ENCODE results near the gene ARPC2. TPM values are rescaled to one million over a fixed set of nuclear protein-coding genes. Genes with fewer than 3 reads are reported as not detected.

ARPC2 gene
- total RNA-seq, 2 experiments from 2014 or later = 448 to 452 TPM

DNA sequence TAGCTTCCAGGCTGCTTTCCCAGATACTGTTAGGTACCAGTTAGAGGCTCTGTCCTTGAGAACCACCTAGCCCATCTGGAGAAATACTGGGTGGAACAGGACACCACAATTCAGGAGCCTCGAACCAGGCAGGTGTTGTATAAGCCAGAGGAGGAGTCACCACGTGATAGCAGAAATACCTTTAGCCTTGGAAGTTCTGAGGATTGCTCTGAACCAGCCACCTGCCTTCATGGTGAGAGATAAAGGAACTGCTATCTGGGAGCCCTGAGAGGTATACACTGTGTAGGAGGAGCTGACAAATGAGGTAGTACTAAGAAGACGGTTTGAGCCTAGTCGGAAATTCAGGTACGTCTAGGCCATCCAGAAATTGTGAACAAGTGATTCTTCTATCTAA is 36.2 kb downstream of the ARPC2 start:
- H3K27me3 Mint-ChIP-seq = no peaks in the 10 kb centered on the region
- Histone ChIP-seq H3K36me3 (ENCODE audit: insufficient read depth, low read length) (peaks cover 78% of the 10 kb centered on the region), H3K9me3 (ENCODE audit: control insufficient read depth in 1 of 2, insufficient read depth in 1 of 2, low read length in 2 of 2) (no peaks in the 10 kb centered on the region), H3K27me3 (ENCODE audit: control insufficient read depth in 1 of 2, insufficient read depth in 2 of 2, low read length in 2 of 2) (no peaks in the 10 kb centered on the region), H3K4me1 (ENCODE audit: insufficient read depth, low read length) (peaks cover 13% of the 10 kb centered on the region), H3K27ac (ENCODE audit: low read depth in 1 of 2, low read length in 2 of 2) (no peak overlapping the region), H3K4me3 (ENCODE audit: low read length) (no peak overlapping the region)
- intact Hi-C loops (cut with DNase I, micrococcal nuclease) = no loop called here
- peaks cover 19% of the 10 kb centered on the region for H3K4me1 Mint-ChIP-seq (ENCODE audit: low read depth)
- ChIA-PET CTCF (no interaction called here), POLR2A (interaction anchor here (0.5 kb wide), 1 partner anchor 24 kb away, joined by 5 read pairs; no protein-coding TSS in a partner anchor)
- DNase-seq (no peak), ATAC-seq (ENCODE audit: poor library complexity) (no peak)
- TF ChIP-seq CTCF (IDR thresholded peaks at IDR 0.05) = no peak
- no peaks in the 10 kb centered on the region for H3K9me3 Mint-ChIP-seq
- no peak overlapping the region for H3K27ac Mint-ChIP-seq
- peaks cover 92% of the 10 kb centered on the region for H3K36me3 Mint-ChIP-seq (ENCODE audit: low read depth)
- H3K4me3 Mint-ChIP-seq = no peak overlapping the region

- CTCF ChIA-PET = no interaction called here
- H3K36me3 Mint-ChIP-seq (ENCODE audit: low read depth) = peaks cover 70% of the 10 kb centered on the region
These were observed 38.5 kb downstream of the ARPC2 start for GRCh38 chr2:218255446-218255845.

GRCh38 chr2:218256612-218257350 is 39.8 kb downstream of the ARPC2 start:
- ChIA-PET CTCF (interaction anchor here (0.6 to 1.4 kb wide), 13 partner anchors 9 to 71 kb away, joined by 3 to 8 read pairs (median 4); partner anchors contain the start of genes AAMP and PNKD), POLR2A (interaction anchor here (0.7 to 1.5 kb wide), 4 partner anchors 13 to 47 kb away, joined by 3 to 11 read pairs (median 4); partner anchors contain the start of genes AAMP and PNKD)
- H3K9me3 ChIP-seq (ENCODE audit: control insufficient read depth in 1 of 2, insufficient read depth in 1 of 2, low read length in 2 of 2) = no peaks in the 10 kb centered on the region
- Mint-ChIP-seq H3K27ac (peak overlapping the region; percentile 91), H3K36me3 (ENCODE audit: low read depth) (peaks cover 57% of the 10 kb centered on the region), H3K4me1 (ENCODE audit: low read depth) (peaks cover 22% of the 10 kb centered on the region), H3K4me3 (no peak overlapping the region), H3K27me3 (no peaks in the 10 kb centered on the region), H3K9me3 (no peaks in the 10 kb centered on the region)
- TF ChIP-seq CTCF (IDR thresholded peaks at IDR 0.05) = no peak
- H3K4me1 ChIP-seq (ENCODE audit: insufficient read depth, low read length) = peaks cover 22% of the 10 kb centered on the region
- intact Hi-C loops (cut with DNase I, micrococcal nuclease) = loop anchor here (1.0 to 5.0 kb wide), 4 partner anchors 39 to 89 kb away; partner anchors contain the start of genes ARPC2 (in 1 of the 2) and CXCR1 (in 1 of the 2)
- DNase-seq (peak in 2 of 14 experiments; percentile 17 to 23), ATAC-seq (ENCODE audit: poor library complexity) (no peak)
- peak overlapping the region; percentile 56 to 67 for H3K27ac ChIP-seq (ENCODE audit: low read depth in 1 of 2, low read length in 2 of 2)
- no peak overlapping the region for H3K4me3 ChIP-seq (ENCODE audit: low read length)
- peaks cover 43% of the 10 kb centered on the region for H3K36me3 ChIP-seq (ENCODE audit: insufficient read depth, low read length)
- no peaks in the 10 kb centered on the region for H3K27me3 ChIP-seq (ENCODE audit: control insufficient read depth in 1 of 2, insufficient read depth in 2 of 2, low read length in 2 of 2)

More at GRCh38 chr2:218255446-218255845, 38.5 kb downstream of the ARPC2 start:
- H3K9me3 ChIP-seq (ENCODE audit: control insufficient read depth in 1 of 2, insufficient read depth in 1 of 2, low read length in 2 of 2) = no peaks in the 10 kb centered on the region
- no peak for DNase-seq
- H3K9me3 Mint-ChIP-seq = no peaks in the 10 kb centered on the region
- peaks cover 56% of the 10 kb centered on the region for H3K36me3 ChIP-seq (ENCODE audit: insufficient read depth, low read length)
- no peaks in the 10 kb centered on the region for H3K27me3 ChIP-seq (ENCODE audit: control insufficient read depth in 1 of 2, insufficient read depth in 2 of 2, low read length in 2 of 2)
- no peak overlapping the region for H3K27ac ChIP-seq (ENCODE audit: low read depth in 1 of 2, low read length in 2 of 2)
- peaks cover 22% of the 10 kb centered on the region for H3K4me1 Mint-ChIP-seq (ENCODE audit: low read depth)
- H3K27me3 Mint-ChIP-seq = no peaks in the 10 kb centered on the region
- ATAC-seq (ENCODE audit: poor library complexity) = no peak
- no peak for TF ChIP-seq CTCF (IDR thresholded peaks at IDR 0.05)
- POLR2A ChIA-PET = interaction anchor here (1.1 to 2.0 kb wide), 2 partner anchors 15 to 30 kb away, joined by 3 to 6 read pairs; partner anchors contain the start of genes AAMP and PNKD
- H3K4me3 ChIP-seq (ENCODE audit: low read length) = no peak overlapping the region
- intact Hi-C loops (cut with DNase I, micrococcal nuclease) = loop anchor here in 1 of 2 experiments (5.0 kb wide), 2 partner anchors 38 to 88 kb away; partner anchors contain the start of genes ARPC2 and CXCR1
- no peak overlapping the region for H3K4me3 Mint-ChIP-seq
- peak overlapping the region; percentile 3 for H3K27ac Mint-ChIP-seq
- H3K4me1 ChIP-seq (ENCODE audit: insufficient read depth, low read length) = peaks cover 22% of the 10 kb centered on the region

Data from CD4-positive, alpha-beta T cell (primary cell).